Mesenchymal stem cell (in vitro differentiated cells and primary cell): Measurements from ENCODE around the gene DRAXIN.
A peak's percentile ranks its signal among the peaks of the same experiment; 100 is the strongest.

Experiments
- DNase-seq: peaks from one replicate; pipeline ENCODE4 v3.0.0-alpha.2; 2013
- H2AFZ ChIP-seq: one replicate; pipeline ENCODE4 v1.6.1; 2013; ENCODE audit warnings: low read depth, mild to moderate bottlenecking, control low read depth, inconsistent platforms, low read length, moderate library complexity
- H2AK5ac ChIP-seq: 2 replicates; pipeline ENCODE4 v1.6.1; 2013; ENCODE audit warnings: low read length, moderate library complexity, mild to moderate bottlenecking, inconsistent platforms; ENCODE audit not compliant: severe bottlenecking
- H2BK120ac ChIP-seq: one replicate; pipeline ENCODE4 v1.6.1; 2013; ENCODE audit warnings: low read depth, mild to moderate bottlenecking, inconsistent platforms, low read length, moderate library complexity
- H2BK12ac ChIP-seq, 2 experiments: one replicate each; pipeline ENCODE4 v1.6.1; 2013; ENCODE audit warnings: inconsistent platforms in 2 of 2, low read length in 2 of 2, mild to moderate bottlenecking in 2 of 2, moderate library complexity in 2 of 2, control low read depth in 1 of 2
- H2BK15ac ChIP-seq: one replicate; pipeline ENCODE4 v1.6.1; 2013; ENCODE audit warnings: mild to moderate bottlenecking, low read depth, inconsistent platforms; ENCODE audit not compliant: poor library complexity, severe bottlenecking
- H2BK5ac ChIP-seq: 2 replicates; pipeline ENCODE4 v1.6.1; 2013; ENCODE audit warnings: low read depth, mild to moderate bottlenecking, low read length, control low read depth, inconsistent platforms; ENCODE audit not compliant: poor library complexity, severe bottlenecking
- H3K14ac ChIP-seq, 2 experiments: one replicate each; pipeline ENCODE4 v1.6.1; 2013; ENCODE audit warnings: inconsistent platforms in 2 of 2, low read length in 2 of 2, control low read depth in 1 of 2, mild to moderate bottlenecking in 1 of 2, moderate library complexity in 1 of 2
- H3K18ac ChIP-seq, 2 experiments: one replicate each; pipeline ENCODE4 v1.6.1; 2013; ENCODE audit warnings: inconsistent platforms in 2 of 2, low read length in 2 of 2, control low read depth in 1 of 2, low read depth in 1 of 2, mild to moderate bottlenecking in 1 of 2
- H3K23ac ChIP-seq, 2 experiments: one replicate each; pipeline ENCODE4 v1.6.1; 2013; ENCODE audit warnings: inconsistent platforms in 2 of 2, low read length in 2 of 2, mild to moderate bottlenecking in 2 of 2, moderate library complexity in 2 of 2, control low read depth in 1 of 2
- H3K27ac ChIP-seq: 2 replicates; pipeline ENCODE4 v1.5.1; 2013; ENCODE audit warnings: mild to moderate bottlenecking, moderate library complexity, low read length, control low read depth, inconsistent platforms; ENCODE audit not compliant: poor library complexity, severe bottlenecking
- H3K27me3 ChIP-seq, 2 experiments: 2 replicates each; pipeline versions ENCODE4 v1.6.1 to v1.7.0; 2013; ENCODE audit warnings: low read length in 2 of 2, mild to moderate bottlenecking in 2 of 2, moderate library complexity in 2 of 2, control low read depth in 1 of 2, inconsistent platforms in 1 of 2; ENCODE audit not compliant: control insufficient read depth in 1 of 2, insufficient read depth in 1 of 2
- H3K36me3 ChIP-seq, 2 experiments: 2 replicates each; pipeline versions ENCODE4 v1.6.1 to v1.7.0; 2013; ENCODE audit warnings: low read length in 2 of 2, control low read depth in 1 of 2, inconsistent platforms in 1 of 2, low read depth in 1 of 2, mild to moderate bottlenecking in 1 of 2; ENCODE audit not compliant: insufficient read depth in 2 of 2, control insufficient read depth in 1 of 2
- H3K4ac ChIP-seq, 2 experiments: one replicate each; pipeline ENCODE4 v1.6.1; 2013; ENCODE audit warnings: inconsistent platforms in 2 of 2, low read length in 2 of 2, mild to moderate bottlenecking in 2 of 2, moderate library complexity in 2 of 2, control low read depth in 1 of 2, low read depth in 1 of 2
- H3K4me1 ChIP-seq: 2 replicates; pipeline ENCODE4 v1.6.1; 2013; ENCODE audit warnings: low read depth, low read length, control low read depth; ENCODE audit not compliant: control insufficient read depth, insufficient read depth
- H3K4me2 ChIP-seq: 2 replicates; pipeline ENCODE4 v1.6.1; 2013; ENCODE audit warnings: low read length, mild to moderate bottlenecking, inconsistent platforms; ENCODE audit not compliant: poor library complexity, severe bottlenecking
- H3K4me3 ChIP-seq, 2 experiments: 2 replicates each; pipeline versions ENCODE4 v1.5.1 to v1.7.0; 2013; ENCODE audit warnings: low read length in 2 of 2, mild to moderate bottlenecking in 2 of 2, control low read depth in 1 of 2, low read depth in 1 of 2; ENCODE audit not compliant: insufficient read depth in 1 of 2
- H3K79me1 ChIP-seq: replicated peaks from 2 replicates; pipeline ENCODE4 v1.6.1; 2013; ENCODE audit warnings: mild to moderate bottlenecking, control low read depth, low read length, inconsistent platforms; ENCODE audit not compliant: poor library complexity, severe bottlenecking
- H3K9ac ChIP-seq: 2 replicates; pipeline ENCODE4 v1.7.0; 2013; ENCODE audit warnings: mild to moderate bottlenecking, low read length, moderate library complexity
- H3K9me3 ChIP-seq: 2 replicates; pipeline ENCODE4 v1.7.0; 2013; ENCODE audit warnings: mild to moderate bottlenecking, low read length; ENCODE audit not compliant: control insufficient read depth
- H4K8ac ChIP-seq: one replicate; pipeline ENCODE4 v1.6.1; 2013; ENCODE audit warnings: inconsistent platforms, mild to moderate bottlenecking, low read length, moderate library complexity
- H4K91ac ChIP-seq: one replicate; pipeline ENCODE4 v1.6.1; 2013; ENCODE audit warnings: mild to moderate bottlenecking, low read length, inconsistent platforms
- WGBS: methylation state at CpG from one replicate; pipeline ENCODE4 v1.1.7; 2013; ENCODE audit warnings: mixed read lengths; 5-methylcytosine and 5-hydroxymethylcytosine counted together

The DRAXIN gene

DNA sequence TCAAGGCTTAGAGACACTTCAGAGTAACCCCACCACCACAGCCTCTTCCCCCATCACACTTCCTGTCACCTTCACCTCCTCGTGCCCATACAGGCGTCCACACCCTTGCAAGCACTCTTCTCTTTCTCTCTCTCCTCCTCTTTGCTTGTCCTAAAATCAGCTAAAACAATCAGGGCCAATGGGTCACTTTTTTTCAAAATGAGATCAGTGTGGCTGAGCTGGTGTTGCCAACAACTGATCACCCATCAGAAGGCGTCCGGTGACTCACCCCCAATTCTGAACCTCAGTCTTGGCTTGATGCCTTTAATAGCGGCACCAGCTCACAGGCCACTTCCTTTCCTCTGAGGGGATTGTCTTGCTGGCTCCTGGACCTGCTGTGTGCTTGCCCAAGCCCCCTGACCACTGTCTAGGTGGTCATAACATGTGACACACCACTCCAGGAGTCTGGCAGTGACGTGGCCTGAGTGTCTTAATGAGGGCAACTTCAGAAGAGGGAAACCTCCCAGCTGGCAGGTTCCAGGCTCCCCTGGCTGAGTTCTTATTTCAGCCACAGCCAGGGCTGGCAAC is 1.6 kb downstream of the DRAXIN start:
- no peak overlapping the region for H2AK5ac ChIP-seq
- no peak overlapping the region for H3K14ac ChIP-seq
- no peak overlapping the region for H3K4me2 ChIP-seq
- H3K23ac ChIP-seq, result no peak overlapping the region
- no peak overlapping the region for H2AFZ ChIP-seq
- H4K91ac ChIP-seq, result no peak overlapping the region
- H3K4ac ChIP-seq, result no peak overlapping the region
- no peak overlapping the region for H2BK5ac ChIP-seq
- no peak overlapping the region for H3K27ac ChIP-seq
- no peak overlapping the region for H3K4me3 ChIP-seq
- no peak overlapping the region for H2BK12ac ChIP-seq
- H2BK15ac ChIP-seq, result no peak overlapping the region
- H3K4me1 ChIP-seq, result peaks cover 29% of the 10 kb centered on the region
- 45% methylated on average over 6 of the region's 6 CpGs for WGBS
- H3K27me3 ChIP-seq, result peaks cover 72 to 77% of the 10 kb centered on the region in 2 experiments
- no peaks in the 10 kb centered on the region for H3K9me3 ChIP-seq
- no peak overlapping the region for H4K8ac ChIP-seq
- no peak overlapping the region for H3K18ac ChIP-seq
- H3K79me1 ChIP-seq, result no peaks in the 10 kb centered on the region
- DNase-seq, result peak; percentile 18
- peaks cover 0 to 3% of the 10 kb centered on the region in 2 experiments for H3K36me3 ChIP-seq
- H3K9ac ChIP-seq, result no peak overlapping the region
- no peak overlapping the region for H2BK120ac ChIP-seq

DNA sequence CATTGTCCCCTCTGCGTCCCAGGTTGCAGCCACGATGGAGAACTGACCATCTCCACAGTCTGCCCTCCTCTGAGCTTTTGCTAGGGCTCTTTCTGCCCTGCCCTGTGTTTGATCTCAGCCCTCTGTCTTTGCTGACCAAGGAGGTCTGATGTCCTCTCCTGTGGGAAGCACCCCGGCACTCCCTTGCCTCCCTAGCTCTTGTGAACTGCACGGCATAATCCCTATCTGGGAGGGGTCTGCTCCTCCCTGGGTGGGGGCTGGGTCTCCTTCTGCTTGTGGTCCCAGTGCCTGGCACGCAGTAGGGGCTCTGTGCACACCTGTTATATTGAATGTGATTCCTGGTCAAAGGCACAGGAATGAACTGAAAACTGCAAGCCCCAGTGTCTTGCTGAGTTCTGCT is 2.4 kb downstream of the DRAXIN start:
- Histone ChIP-seq H4K8ac (no peak overlapping the region), H3K14ac (no peak overlapping the region), H3K4me1 (peaks cover 29% of the 10 kb centered on the region), H3K79me1 (no peaks in the 10 kb centered on the region), H2BK12ac (no peak overlapping the region), H3K4ac (no peak overlapping the region), H4K91ac (no peak overlapping the region), H3K4me2 (no peak overlapping the region), H2BK15ac (no peak overlapping the region), H3K9me3 (no peaks in the 10 kb centered on the region), H3K18ac (no peak overlapping the region), H3K23ac (no peak overlapping the region), H3K27ac (no peak overlapping the region), H3K9ac (no peak overlapping the region), H2BK120ac (no peak overlapping the region), H3K27me3 (peaks cover 72 to 79% of the 10 kb centered on the region in 2 experiments), H2AFZ (no peak overlapping the region), H3K36me3 (peaks cover 0 to 3% of the 10 kb centered on the region in 2 experiments), H3K4me3 (no peak overlapping the region), H2BK5ac (no peak overlapping the region), H2AK5ac (no peak overlapping the region)
- no peak for DNase-seq
- WGBS, result 61% methylated on average over 5 of the region's 5 CpGs

DNA sequence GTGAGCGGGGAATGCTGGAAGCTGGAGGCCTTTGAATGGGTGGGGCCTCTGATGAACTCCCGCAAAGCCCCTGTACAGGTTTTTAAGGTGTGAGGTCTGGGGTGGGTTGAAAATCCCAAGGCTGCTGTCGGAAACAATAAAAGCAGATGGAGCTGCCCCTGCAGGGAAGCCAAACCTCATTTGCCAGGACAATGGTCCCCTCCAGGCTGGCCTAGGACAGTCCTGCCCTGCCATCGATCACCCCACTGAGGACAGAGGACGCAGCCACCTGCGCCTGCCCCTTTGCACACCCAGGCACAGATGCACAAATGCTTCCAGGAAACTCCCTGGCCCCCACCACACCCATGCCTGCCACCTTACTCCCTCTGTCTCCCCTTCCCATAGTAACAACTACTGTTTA is 4.4 kb downstream of the DRAXIN start:
- peaks cover 0 to 3% of the 10 kb centered on the region in 2 experiments for H3K36me3 ChIP-seq
- no peak overlapping the region for H3K4me3 ChIP-seq
- no peak overlapping the region for H3K18ac ChIP-seq
- no peak overlapping the region for H2BK12ac ChIP-seq
- H2AFZ ChIP-seq, result no peak overlapping the region
- H4K91ac ChIP-seq, result no peak overlapping the region
- no peaks in the 10 kb centered on the region for H3K79me1 ChIP-seq
- H3K4ac ChIP-seq, result no peak overlapping the region
- no peak overlapping the region for H2BK15ac ChIP-seq
- H3K27me3 ChIP-seq, result peaks cover 66 to 67% of the 10 kb centered on the region in 2 experiments
- H3K4me2 ChIP-seq, result no peak overlapping the region
- no peak overlapping the region for H3K23ac ChIP-seq
- H3K9ac ChIP-seq, result no peak overlapping the region
- no peak overlapping the region for H3K14ac ChIP-seq
- peaks cover 25% of the 10 kb centered on the region for H3K4me1 ChIP-seq
- no peak overlapping the region for H3K27ac ChIP-seq
- H2AK5ac ChIP-seq, result no peak overlapping the region
- H4K8ac ChIP-seq, result no peak overlapping the region
- no peak overlapping the region for H2BK120ac ChIP-seq
- no peaks in the 10 kb centered on the region for H3K9me3 ChIP-seq
- H2BK5ac ChIP-seq, result no peak overlapping the region
- no peak for DNase-seq
- WGBS, result 79% methylated on average over 6 of the region's 6 CpGs

DNA sequence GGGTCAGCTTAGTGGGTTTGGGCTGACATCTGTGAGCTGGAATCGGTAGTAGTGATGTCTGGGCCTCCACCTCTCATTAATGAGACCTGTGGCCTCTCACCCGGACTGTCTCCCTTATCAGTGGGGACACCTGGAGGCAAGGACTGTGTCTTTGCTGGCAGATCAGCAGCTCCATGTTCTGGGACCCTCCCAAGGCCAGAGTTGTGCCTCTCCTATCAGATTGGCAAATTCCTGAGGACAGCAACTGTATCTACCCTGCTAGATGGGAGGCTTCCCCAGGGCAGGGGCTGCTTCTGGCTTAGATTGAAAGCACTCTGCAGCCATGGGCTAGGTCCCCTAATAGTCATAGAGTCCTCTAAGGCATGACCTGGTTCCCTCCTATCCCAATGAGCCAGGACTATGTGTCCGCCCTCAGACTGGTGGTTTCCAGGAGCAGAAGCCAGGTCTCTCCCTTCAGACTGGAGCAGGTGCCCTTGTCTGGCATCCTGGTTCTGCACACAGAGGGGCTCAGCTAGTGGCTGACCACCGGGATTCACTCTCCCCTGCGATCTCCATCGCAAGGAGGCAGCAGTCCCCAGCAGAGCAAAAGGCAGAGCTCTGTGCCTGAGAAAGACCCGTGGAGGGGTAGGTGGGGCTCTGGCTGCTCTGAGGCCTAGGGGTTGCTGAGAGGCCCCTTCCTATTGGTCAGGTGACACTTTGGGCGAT is 5.8 kb downstream of the DRAXIN start:
- Histone ChIP-seq H3K27ac (no peak overlapping the region), H2AFZ (no peak overlapping the region), H3K4me2 (no peak overlapping the region), H2AK5ac (no peak overlapping the region), H3K18ac (no peak overlapping the region), H3K27me3 (peaks cover 65 to 69% of the 10 kb centered on the region in 2 experiments), H3K14ac (no peak overlapping the region), H3K4me1 (peaks cover 12% of the 10 kb centered on the region), H3K9ac (no peak overlapping the region), H3K9me3 (no peaks in the 10 kb centered on the region), H4K8ac (no peak overlapping the region), H3K4me3 (no peak overlapping the region), H2BK5ac (no peak overlapping the region), H2BK15ac (no peak overlapping the region), H3K23ac (no peak overlapping the region), H2BK12ac (no peak overlapping the region), H4K91ac (peak overlapping the region; percentile 14), H2BK120ac (no peak overlapping the region), H3K79me1 (no peaks in the 10 kb centered on the region), H3K4ac (no peak overlapping the region), H3K36me3 (peaks cover 0 to 3% of the 10 kb centered on the region in 2 experiments)
- no peak for DNase-seq
- WGBS, result 71% methylated on average over 8 of the region's 8 CpGs
